Jurkat, Clone E6-1 (cell line): ENCODE results near the gene C5orf46.
"Not testable (repeated sequence)": the region's sequence is repeated elsewhere in the genome, so short reads cannot be mapped to it uniquely, and the experiment has no call there.

ENCODE experiments used
- DNase-seq: peaks from one replicate; pipeline ENCODE4 v3.0.0-alpha.2; 2011; ENCODE audit warnings: low read depth, low spot score
- H3K4me3 ChIP-seq: 2 replicates; pipeline ENCODE4 v1.5.1; 2011; ENCODE audit warnings: mild to moderate bottlenecking, low read length, control low read depth, moderate library complexity

C5orf46 gene

DNA sequence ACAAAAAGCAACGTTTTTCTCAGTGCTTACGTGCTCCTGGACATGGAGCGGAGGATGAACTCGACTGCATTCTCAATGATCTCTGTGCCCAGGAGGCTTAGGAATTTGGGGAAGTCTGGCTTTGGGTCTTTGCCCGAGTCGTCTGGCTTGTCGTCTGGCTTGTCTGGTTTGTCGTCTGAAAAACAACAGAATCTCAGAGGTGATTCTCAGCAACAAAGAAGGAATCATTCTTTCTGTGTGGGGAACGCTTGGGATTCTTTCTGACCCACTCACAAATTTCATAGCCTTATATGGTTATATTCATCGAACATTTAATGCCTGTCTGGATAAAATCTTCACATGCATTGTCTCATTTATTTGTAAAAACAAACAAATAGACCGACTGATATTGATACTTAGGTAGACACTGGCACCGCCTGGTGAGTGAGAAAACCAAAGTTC is 4.7 kb downstream of the C5orf46 start:
- DNase-seq: no peak
- H3K4me3 ChIP-seq: no peak overlapping the region

DNA sequence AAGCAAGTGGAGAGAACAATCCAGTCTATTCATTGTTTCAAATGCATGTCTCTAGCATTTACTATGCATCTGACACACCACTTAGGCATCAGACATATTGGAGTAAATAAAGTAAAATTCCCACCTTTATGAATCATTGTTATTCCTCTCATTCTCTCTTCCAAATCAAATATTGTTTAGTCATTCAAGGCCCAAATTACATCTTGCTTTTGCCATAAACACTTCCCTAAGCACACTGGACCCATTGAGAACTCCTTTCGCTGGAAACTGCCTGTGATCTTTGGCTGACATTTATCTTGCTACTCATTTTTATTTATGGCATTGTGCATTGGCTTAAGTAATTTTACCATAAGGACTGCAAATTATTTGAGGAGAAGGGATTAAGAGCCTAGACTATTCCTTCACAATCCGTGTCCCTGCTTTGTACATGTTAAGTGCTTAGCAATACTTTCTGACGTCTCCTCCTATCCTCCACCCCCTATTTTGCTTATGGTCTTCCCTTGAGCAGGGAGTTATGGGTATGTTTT is 7.4 kb downstream of the C5orf46 start:
- H3K4me3 ChIP-seq: no peak overlapping the region
- no peak for DNase-seq

DNA sequence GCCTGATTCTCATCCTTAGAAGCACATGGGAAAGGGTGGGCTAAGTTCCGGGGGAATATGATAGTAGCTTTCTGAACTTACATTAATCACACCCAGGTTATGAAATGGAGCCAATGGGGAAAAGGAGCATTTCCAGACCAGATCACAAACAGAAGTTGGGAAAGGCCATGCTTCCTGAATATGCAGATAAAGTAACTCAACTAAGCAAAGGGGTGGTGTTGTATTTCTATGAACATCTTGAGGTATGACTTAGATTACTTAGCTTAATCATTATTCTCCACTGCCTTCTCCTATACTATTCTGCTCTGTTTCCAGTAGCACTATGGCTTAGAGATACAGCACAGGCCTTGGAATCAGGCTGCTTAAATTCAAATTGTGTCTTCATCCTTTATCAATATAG is 10.5 kb downstream of the C5orf46 start:
- DNase-seq: no peak
- no peak overlapping the region for H3K4me3 ChIP-seq

DNA sequence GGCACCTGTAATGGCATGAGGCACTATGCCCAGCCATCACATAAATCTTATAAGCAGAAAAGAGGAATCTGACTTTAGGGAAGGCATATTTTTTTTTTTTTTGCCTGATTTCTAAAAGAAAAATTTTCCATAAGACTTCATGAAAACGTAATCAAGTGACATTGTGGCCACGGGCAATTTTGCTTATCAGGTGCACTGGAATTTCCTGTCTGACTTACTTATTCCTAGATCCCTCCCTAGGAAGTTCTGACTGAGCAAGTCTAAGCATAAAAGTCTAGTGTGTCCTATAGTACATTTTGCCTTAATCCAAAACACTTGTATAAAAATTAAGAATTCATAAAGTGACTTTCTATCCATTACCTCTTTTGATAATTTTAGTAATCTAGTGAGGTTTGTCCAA is 12.5 kb downstream of the C5orf46 start:
- no peak for DNase-seq
- H3K4me3 ChIP-seq: no peak overlapping the region

DNA sequence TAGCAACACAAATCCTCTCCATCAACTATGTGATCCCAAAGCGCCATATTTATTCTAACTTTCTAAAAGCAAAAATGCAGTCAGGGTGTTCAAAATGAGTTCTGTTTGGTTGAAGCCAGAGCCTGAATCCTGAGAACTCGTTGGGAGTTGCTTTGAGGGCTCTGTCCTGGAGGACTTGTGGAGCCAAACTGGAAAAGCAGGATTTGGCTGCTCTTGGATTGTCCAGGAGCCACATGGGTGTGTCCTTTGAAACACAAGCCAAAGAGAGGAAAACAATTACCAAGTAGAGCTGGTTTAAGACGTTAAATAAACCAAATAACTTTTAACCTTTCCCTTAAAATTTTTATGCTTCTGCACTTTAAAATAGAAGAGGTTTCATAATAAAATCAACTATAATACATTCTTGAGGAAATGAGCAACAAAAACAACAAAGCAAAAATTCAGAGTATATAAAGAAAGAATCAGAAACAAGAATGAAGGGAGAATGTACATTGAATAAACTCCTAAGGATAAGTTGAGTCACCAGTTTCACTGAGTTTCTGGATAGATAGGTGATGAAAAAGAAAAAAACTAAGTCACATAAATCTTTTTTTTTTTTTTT is 13.5 kb downstream of the C5orf46 start:
- no peak overlapping the region for H3K4me3 ChIP-seq
- DNase-seq: no peak

DNA sequence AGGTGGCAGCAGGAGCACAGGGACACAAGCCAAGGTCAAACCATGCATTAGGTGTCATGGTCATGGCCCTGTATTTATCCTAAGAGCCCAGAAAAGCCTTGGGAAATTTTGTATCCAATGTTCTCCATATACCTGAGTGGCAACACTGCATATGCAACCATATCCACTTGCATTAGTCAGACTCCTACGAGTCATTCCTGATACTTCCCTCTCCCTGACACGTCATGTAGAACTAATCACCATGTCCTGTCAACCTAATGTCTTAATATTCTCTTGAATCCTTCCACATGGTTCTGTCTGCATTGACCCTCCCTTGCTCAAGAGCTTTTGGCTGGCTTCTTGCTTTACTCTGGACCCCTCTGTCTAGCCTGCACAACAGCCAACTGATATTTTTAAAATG is 18.4 kb downstream of the C5orf46 start:
- no peak for DNase-seq
- H3K4me3 ChIP-seq: no peak overlapping the region

DNA sequence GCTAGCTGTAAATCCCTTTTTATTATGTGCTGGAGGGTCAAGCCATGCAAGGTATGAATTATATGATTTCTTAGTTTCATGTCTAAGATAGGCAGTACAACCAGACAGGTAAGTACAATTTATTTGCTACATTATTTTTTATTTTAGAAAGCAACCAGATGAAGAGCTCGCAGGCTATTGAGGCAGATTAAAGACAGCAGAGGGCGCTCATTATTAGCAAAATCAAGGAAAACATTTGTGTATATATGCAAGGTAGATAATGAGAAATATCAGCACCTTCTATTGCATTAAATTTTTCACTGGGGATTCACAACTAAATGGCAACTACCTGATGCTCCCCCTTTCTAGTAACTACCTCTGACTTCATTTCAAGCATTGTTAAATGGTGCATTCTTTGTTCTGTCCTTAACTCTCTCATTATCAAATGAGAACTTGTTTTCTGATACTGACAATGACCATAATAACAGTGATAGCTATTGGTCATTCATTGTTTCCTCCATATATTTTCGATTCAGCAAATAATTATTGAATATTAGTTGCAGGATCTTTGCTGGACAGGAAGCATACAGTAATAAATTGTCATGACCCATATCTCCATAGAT is 19.2 kb downstream of the C5orf46 start:
- H3K4me3 ChIP-seq: no peak overlapping the region
- DNase-seq: peak; percentile 11

DNA sequence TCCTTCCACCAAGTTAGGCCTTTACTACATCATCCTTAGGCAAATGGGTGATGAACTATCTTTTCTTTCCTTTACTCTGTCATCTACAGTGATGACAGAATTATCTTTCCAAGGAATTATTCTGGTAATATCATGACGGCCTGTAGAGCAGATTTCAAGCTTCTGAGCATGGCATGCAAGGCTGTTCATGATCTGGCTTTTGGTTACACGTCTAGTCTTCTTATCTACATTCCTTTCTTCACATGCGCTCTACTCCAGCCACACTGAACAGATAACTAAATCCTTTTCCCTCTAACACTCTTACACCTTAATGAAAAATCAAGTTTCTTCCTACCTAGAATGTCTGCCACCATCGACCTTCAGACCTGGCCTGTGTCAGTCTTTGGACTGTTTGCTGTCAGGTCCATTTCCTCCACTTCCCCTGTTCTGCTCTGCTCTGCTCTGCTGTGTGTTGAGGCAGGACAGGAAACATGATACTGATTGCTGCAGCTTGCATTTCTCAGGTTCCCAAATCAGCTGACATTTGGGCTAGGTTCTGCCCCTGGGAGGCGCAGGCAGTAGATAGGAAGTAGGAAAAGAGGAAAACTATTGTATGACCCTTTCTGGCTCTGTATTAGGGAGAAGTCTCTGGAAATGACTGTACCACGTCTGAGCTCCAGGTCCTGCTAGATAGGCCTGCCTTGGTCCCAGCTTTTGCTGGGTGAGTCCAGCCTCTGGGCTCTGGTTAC is 23.6 kb downstream of the C5orf46 start:
- no peak overlapping the region for H3K4me3 ChIP-seq
- DNase-seq: no peak

DNA sequence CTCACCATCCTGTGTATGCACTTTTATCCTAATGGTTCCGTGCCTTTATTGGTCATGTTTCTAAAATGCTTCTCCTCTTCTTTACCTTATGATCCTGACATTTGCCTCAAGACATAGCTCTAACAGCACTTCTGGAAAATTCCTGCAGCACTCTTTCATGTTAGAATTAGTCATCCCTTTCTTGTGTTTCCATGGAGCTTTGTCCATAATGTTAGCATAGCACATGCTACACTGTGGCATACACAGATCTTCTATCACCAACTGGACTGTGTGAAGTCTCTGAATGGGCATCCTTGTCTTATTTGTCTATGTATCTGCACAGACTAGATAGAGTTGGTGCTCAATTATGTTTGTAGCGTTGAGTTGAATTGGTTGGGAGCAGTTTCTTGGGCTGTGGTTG is 25.9 kb downstream of the C5orf46 start:
- no peak for DNase-seq

DNA sequence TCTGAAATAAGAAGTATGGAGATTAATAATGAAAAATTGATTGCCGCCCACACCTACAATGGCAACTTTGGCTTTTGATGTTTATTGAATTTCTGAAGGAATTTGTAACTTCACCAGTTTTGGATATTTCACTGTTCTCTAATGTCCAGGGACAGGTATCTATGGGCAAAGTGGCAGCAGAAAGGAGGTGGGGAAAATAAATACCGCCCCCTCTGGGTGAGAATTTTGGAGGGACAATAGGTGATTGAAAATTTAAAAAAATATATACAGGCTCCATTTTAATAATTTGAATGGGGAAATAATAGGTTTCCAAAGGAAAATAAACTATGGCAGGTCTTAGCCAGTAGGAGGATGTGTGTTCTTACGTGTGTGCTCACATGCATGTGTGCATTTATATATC is 26.6 kb downstream of the C5orf46 start:
- no peak for DNase-seq
- no peak overlapping the region for H3K4me3 ChIP-seq

More for the DNA sequence above, 25.9 kb downstream of the C5orf46 start:
- no peak overlapping the region for H3K4me3 ChIP-seq

DNA sequence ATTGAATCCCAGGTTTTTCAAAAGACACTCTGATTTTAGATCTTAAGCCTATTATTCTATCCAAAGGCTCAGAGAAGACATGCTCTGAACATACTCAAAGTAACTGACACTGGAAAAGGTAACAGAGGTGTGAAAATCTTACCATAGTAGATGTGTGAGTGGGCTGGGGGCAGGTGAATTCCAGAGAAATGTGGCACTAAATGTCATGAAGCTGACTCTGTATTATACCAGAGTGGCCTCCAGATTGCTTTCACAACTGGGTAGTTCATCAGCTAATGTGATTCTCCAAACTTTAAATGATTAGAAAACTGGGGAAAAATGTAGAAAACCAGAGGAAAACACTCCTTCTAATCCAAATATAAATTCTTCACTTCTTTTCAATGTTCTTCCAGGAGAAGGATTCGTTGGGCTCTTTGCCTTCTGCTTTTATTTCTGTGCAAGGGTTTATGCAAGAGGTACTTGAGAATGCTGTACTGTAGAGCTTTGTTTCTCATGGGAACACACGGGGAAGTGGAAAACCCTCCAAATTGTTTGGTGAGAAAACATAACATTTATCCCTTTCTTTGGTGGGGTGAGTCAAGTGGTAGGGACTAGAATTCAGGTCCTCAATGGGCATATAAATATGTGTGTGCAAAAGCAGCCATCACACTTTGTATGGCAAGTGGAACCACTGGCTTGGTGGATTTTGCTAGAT is 28.1 kb downstream of the C5orf46 start, which contains the start of gene SCGB3A2:
Gene SCGB3A2 (plus strand): TSS at position 646 of the 694 bp plus-strand sequence. CDS start 93 bp downstream, outside the sequence.
- no peak within 1 kb of the TSS for H3K4me3 ChIP-seq
- DNase-seq: no peak

DNA sequence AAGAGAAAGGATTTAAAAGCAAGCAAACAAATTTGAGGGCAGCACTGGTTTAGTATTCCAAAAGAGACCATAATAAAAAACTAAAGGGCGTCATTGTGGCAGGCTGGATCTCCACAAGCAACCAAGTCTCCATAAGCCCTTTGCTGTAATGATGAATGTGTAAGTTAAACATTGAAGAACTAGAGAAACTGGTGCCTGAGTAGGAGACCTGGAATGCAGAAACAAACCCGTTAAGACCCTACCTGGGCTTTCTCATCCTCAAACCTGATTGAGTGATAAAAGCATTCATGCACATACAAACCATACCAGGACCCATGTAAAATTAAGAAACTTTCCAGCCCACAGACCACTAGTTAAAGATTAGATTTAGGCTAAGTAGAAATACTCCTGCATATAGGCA is 29.7 kb downstream of the C5orf46 start:
- DNase-seq: no peak
- H3K4me3 ChIP-seq: no peak overlapping the region

DNA sequence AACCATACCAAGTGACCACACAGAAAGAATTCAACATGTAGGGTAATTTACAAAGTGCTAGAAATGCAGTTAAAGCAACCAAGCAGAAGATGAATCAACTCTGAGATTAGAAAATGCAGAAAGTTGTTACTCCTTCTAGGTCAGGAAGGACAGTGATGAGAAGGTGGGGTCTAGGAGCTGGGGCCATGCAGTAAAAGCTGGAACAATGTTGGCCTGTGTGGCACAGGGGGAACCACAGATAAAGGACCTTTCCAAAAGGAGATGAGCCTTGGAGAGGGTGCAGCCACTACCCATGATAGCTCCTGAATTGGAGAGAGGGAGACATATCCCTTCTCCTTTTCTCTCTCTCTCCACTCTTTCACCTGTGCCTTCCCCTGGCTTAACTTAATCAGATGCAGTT is 30.2 kb downstream of the C5orf46 start:
- H3K4me3 ChIP-seq: no peak overlapping the region
- DNase-seq: no peak

DNA sequence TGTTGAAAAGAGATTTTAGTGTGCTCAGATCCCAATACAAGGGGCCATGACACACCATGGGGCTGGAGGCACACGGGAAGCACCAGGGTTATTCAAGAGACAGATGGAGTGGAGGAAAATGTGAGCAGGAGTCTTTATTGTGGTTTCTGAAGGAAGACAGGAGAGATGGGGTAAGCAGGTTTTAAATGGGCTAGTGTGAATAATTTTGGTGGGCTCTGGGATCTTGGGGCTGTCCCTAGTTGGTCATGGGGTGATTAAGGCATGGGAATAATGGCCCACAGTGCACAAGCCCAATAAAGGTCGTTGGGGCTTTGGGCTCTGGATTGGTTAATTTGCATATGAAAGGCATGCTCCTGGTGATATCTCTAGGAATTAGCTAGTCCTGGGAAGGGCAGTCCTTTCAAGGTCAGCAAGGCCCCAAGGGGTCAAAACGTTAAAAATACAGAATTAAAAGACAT is 31.4 kb downstream of the C5orf46 start:
- no peak overlapping the region for H3K4me3 ChIP-seq
- no peak for DNase-seq

DNA sequence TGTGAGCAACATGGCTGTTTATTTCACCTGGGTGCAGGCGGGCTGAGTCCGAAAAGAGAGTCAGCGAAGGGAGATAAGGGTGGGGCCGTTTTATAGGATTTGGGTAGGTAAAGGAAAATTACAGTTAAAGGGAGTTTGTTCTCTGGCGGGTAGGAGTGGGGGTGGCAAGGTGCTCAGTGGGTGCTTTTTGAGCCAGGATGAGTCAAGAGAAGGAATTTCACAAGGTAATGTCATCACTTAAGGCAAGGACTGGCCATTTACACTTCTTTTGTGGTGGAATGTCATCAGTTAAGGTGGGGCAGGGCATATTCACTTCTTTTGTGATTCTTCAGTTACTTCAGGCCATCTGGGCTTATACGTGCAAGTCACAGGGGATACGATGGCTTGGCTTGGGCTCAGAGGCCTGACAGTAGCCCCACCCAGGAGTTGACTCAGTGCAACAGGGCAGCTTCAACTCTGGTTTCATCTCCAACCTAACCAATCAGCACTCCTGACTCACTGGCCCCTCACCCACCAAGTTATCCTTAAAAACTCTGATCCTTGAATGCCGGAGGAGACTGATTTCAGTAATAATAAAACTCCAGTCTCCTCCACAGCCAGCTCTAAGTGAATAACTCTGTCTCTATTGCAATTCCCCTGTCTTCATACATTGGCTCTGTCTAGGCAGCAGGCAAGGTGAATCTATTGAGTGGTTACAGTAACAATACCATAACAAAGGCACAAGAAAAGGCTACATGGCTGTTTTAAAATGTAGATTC is 32.0 kb downstream of the C5orf46 start:
- DNase-seq, H3K4me3 ChIP-seq: not testable (repeated sequence)

DNA sequence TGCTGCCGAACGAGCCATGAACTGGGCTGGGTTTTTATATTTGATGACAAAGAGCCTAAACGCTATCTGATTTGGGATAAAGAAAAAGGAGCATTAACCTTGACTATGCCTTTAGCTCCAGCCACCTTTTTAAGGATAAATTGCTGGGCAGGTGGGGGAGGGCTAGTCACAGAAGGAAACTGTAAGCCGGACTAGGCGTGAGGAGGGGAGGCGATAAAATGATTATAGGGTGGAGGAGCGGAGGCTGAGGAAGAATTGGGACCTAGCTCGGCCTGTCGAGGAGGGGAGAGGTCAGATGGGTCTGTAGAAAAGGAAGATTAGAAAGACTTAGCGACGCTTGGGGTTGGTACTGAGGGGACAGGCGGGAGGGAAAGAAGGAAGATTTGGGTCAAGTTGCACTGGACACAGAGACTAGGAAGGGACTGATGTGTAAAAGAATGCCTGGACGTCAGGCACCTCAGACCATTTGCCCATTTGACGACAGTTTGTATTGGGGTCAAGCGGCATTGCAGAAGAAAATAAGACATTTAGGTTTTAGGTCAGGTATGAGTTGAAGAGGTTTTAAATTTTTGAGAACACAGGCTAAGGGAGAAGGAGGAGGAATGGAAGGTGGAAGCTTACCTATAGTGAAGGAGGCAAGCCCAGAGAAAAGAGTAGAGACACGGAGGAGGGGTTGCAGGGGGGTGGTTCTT is 33.4 kb downstream of the C5orf46 start:
- not testable (repeated sequence) for H3K4me3 ChIP-seq

DNA sequence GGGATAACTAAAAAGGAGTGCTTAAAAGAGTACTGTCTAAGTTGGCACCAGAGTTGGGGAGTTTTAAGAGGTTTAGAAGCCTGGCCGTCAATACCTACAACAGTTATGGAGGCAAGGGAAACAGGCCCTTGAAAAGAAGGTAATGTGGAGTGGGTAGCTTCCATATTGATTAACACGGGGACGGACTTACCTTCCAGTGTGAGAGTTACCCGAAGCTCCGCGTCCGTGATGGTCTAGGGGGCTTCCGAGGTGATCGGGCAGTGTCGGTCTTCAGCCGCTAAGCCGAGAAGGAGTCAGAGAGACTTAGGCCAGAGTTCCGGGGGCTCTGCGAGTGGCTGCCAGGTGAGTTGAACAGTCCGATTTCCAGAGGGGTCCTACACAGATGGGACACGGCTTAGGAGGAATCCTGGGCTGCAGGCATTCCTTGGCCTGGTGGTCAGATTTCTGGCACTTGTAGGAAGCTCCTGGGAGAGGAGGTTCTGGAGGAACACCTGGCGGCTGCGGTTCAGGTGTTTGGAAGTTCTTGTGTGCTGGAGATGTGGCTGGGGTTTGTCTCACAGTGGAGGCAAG is 34.3 kb downstream of the C5orf46 start:
- H3K4me3 ChIP-seq, DNase-seq: not testable (repeated sequence)

More for the DNA sequence above, 33.4 kb downstream of the C5orf46 start:
- not testable (repeated sequence) for DNase-seq

DNA sequence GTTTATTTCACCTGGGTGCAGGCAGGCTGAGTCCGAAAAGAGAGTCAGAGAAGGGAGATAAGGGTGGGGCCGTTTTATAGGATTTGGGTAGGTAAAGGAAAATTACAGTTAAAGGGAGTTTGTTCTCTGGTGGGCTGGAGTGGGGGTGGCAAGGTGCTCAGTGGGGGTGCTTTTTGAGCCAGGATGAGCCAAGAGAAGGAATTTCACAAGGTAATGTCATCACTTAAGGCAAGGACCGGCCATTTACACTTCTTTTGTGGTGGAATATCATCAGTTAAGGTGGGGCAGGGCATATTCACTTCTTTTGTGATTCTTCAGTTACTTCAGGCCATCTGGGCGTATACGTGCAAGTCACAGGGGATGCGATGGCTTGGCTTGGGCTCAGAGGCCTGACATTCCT is 36.4 kb downstream of the C5orf46 start:
- H3K4me3 ChIP-seq: not testable (repeated sequence)

More for the DNA sequence above, 36.4 kb downstream of the C5orf46 start:
- DNase-seq: not testable (repeated sequence)
